Measurements from ENCODE around the gene SLC7A5.
"Not testable (repeated sequence)": the region's sequence is repeated elsewhere in the genome, so short reads cannot be mapped to it uniquely, and the experiment has no call there.

- TF ChIP-seq EP300 (IDR thresholded peaks at IDR 0.05); POLR2A (IDR thresholded peaks at IDR 0.05; ENCODE audit: low read depth); CTCF (IDR thresholded peaks at IDR 0.05); POLR2AphosphoS5 (IDR thresholded peaks at IDR 0.05): not testable (repeated sequence)
Observed at GRCh38 chr16:87900489-87900888, 31.2 kb upstream of the SLC7A5 start.

Data from esophagus muscularis mucosa (tissue), 4 donors.